ENCODE measurements around the gene SEZ6L. TPM values are rescaled to one million over a fixed set of nuclear protein-coding genes. Genes with fewer than 3 reads are reported as not detected.

The SEZ6L gene
- total RNA-seq, 1 experiment from 2014 or later: not detected

- Histone ChIP-seq H3K27me3 (ENCODE audit: low read length) (peaks cover 43% of the 10 kb centered on the region), H3K4me1 (ENCODE audit: insufficient read depth, low read length) (no peaks in the 10 kb centered on the region), H3K4me3 (ENCODE audit: low read length) (no peak overlapping the region), H3K9me3 (ENCODE audit: low read length) (no peaks in the 10 kb centered on the region), H3K79me2 (ENCODE audit: low read length) (no peaks in the 10 kb centered on the region), H3K9me2 (replicated peaks; ENCODE audit: low read length) (no peaks in the 10 kb centered on the region), H3K36me3 (ENCODE audit: low read depth, low read length) (no peaks in the 10 kb centered on the region), H3K9ac (ENCODE audit: low read length) (no peak overlapping the region), H2AFZ (ENCODE audit: low read length) (no peak overlapping the region), H3F3A (ENCODE audit: low read length, unreplicated experiment) (no peaks in the 10 kb centered on the region), H4K20me1 (ENCODE audit: low read length) (no peaks in the 10 kb centered on the region), H3K27ac (ENCODE audit: low read length) (no peak overlapping the region), H3K4me2 (ENCODE audit: low read length) (no peak overlapping the region)
- BruUV-seq (replicated peaks): no TSS peak
- ATAC-seq (no peak), DNase-seq (no peak)
- CTCF ChIA-PET: no interaction called here
- intact Hi-C loops (cut with micrococcal nuclease): no loop called here
- TF ChIP-seq CTCF (conservative IDR thresholded peaks at IDR 0.05; ENCODE audit: low read depth, low read length): no peak
- no peak for TF ChIP-seq EZH2 (IDR thresholded peaks at IDR 0.05; ENCODE audit: low read length, unreplicated experiment)
- TF ChIP-seq EZH2phosphoT487 (IDR thresholded peaks at IDR 0.05; ENCODE audit: borderline replicate concordance, low read length): no peak
- POLR2A ChIA-PET (ENCODE audit: unreplicated experiment): no interaction called here
Measured at GRCh38 chr22:26385164-26385563, 215.9 kb downstream of the SEZ6L start.

GRCh38 chr22:26389125-26389524 lies 219.9 kb downstream of the SEZ6L start:
- POLR2A ChIA-PET (ENCODE audit: unreplicated experiment): no interaction called here
- ATAC-seq: no peak

GRCh38 chr22:26391091-26391490 lies 221.8 kb downstream of the SEZ6L start:
- ATAC-seq: no peak
- ChIA-PET CTCF (no interaction called here), POLR2A (ENCODE audit: unreplicated experiment) (no interaction called here)
- H2AFZ ChIP-seq (ENCODE audit: low read length): no peak overlapping the region
- no peak for DNase-seq
- intact Hi-C loops (cut with micrococcal nuclease): no loop called here
- H3K79me2 ChIP-seq (ENCODE audit: low read length): no peaks in the 10 kb centered on the region
- no peaks in the 10 kb centered on the region for H3K9me2 ChIP-seq (replicated peaks; ENCODE audit: low read length)
- no peaks in the 10 kb centered on the region for H3F3A ChIP-seq (ENCODE audit: low read length, unreplicated experiment)
- H3K27ac ChIP-seq (ENCODE audit: low read length): no peak overlapping the region
- no peak overlapping the region for H3K4me3 ChIP-seq (ENCODE audit: low read length)
- H3K27me3 ChIP-seq (ENCODE audit: low read length): peaks cover 9% of the 10 kb centered on the region
- H3K9ac ChIP-seq (ENCODE audit: low read length): no peak overlapping the region
- no peaks in the 10 kb centered on the region for H3K36me3 ChIP-seq (ENCODE audit: low read depth, low read length)
- no peaks in the 10 kb centered on the region for H4K20me1 ChIP-seq (ENCODE audit: low read length)
- TF ChIP-seq EZH2phosphoT487 (IDR thresholded peaks at IDR 0.05; ENCODE audit: borderline replicate concordance, low read length) (no peak), EZH2 (IDR thresholded peaks at IDR 0.05; ENCODE audit: low read length, unreplicated experiment) (no peak), CTCF (conservative IDR thresholded peaks at IDR 0.05; ENCODE audit: low read depth, low read length) (no peak)
- H3K9me3 ChIP-seq (ENCODE audit: low read length): no peaks in the 10 kb centered on the region
- BruUV-seq (replicated peaks): no TSS peak
- H3K4me2 ChIP-seq (ENCODE audit: low read length): no peak overlapping the region
- H3K4me1 ChIP-seq (ENCODE audit: insufficient read depth, low read length): no peaks in the 10 kb centered on the region

More at GRCh38 chr22:26389125-26389524, 219.9 kb downstream of the SEZ6L start:
- no peaks in the 10 kb centered on the region for H3K79me2 ChIP-seq (ENCODE audit: low read length)
- H3K27me3 ChIP-seq (ENCODE audit: low read length): peaks cover 15% of the 10 kb centered on the region
- H3K27ac ChIP-seq (ENCODE audit: low read length): no peak overlapping the region
- H4K20me1 ChIP-seq (ENCODE audit: low read length): no peaks in the 10 kb centered on the region
- TF ChIP-seq EZH2phosphoT487 (IDR thresholded peaks at IDR 0.05; ENCODE audit: borderline replicate concordance, low read length): no peak
- no peak for TF ChIP-seq EZH2 (IDR thresholded peaks at IDR 0.05; ENCODE audit: low read length, unreplicated experiment)
- no peak for TF ChIP-seq CTCF (conservative IDR thresholded peaks at IDR 0.05; ENCODE audit: low read depth, low read length)
- no peaks in the 10 kb centered on the region for H3K9me2 ChIP-seq (replicated peaks; ENCODE audit: low read length)
- H3K4me3 ChIP-seq (ENCODE audit: low read length): no peak overlapping the region
- no peaks in the 10 kb centered on the region for H3K9me3 ChIP-seq (ENCODE audit: low read length)
- intact Hi-C loops (cut with micrococcal nuclease): no loop called here
- no peaks in the 10 kb centered on the region for H3K4me1 ChIP-seq (ENCODE audit: insufficient read depth, low read length)
- CTCF ChIA-PET: no interaction called here
- no peak overlapping the region for H3K9ac ChIP-seq (ENCODE audit: low read length)
- H3K4me2 ChIP-seq (ENCODE audit: low read length): no peak overlapping the region
- no peaks in the 10 kb centered on the region for H3K36me3 ChIP-seq (ENCODE audit: low read depth, low read length)
- no peak overlapping the region for H2AFZ ChIP-seq (ENCODE audit: low read length)
- DNase-seq: no peak
- BruUV-seq (replicated peaks): no TSS peak
- H3F3A ChIP-seq (ENCODE audit: low read length, unreplicated experiment): no peaks in the 10 kb centered on the region
